ENCODE data around the gene OR6M1. TPM values are rescaled to one million over a fixed set of nuclear protein-coding genes. Genes with fewer than 3 reads are reported as not detected.

OR6M1 gene, protein sequence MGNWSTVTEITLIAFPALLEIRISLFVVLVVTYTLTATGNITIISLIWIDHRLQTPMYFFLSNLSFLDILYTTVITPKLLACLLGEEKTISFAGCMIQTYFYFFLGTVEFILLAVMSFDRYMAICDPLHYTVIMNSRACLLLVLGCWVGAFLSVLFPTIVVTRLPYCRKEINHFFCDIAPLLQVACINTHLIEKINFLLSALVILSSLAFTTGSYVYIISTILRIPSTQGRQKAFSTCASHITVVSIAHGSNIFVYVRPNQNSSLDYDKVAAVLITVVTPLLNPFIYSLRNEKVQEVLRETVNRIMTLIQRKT
- total RNA-seq, result not detected

DNA sequence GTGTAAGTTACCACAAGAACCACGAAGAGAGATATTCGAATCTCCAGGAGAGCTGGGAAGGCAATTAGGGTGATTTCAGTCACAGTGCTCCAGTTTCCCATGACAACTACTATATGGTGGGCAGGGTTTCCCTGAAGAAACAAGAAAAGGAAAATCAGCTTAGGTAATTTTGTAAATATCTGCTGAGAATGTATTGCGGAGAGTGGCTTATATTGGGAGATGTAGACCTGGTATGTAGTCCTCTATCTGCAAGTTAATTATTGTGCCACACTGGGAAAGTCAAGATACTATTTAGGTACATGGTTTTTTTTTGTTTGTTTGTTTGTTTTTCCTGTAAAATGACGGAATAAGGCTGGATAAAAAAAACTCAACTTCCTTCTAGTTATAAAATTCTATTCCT is at the start of gene OR6M1:
OR6M1 (minus strand) TSS at position 101 of the 400 bp plus-strand sequence; CDS start at position 101, 0 bp downstream.

Small RNA genes lying within 50 kb of the gene (small RNA-seq; reads per million reads assigned to genes)
- not detected for gene RNU1-21P (ENCODE audit: low replicate concordance)

Other genes starting within 250 kb of the OR6M1 start
- gene SCN3B, start 151.7 kb downstream of the OR6M1 start, total RNA-seq, result 95.2 TPM
- gene ZNF202, start 64.7 kb downstream of the OR6M1 start, total RNA-seq, result 24.7 TPM
- not detected for gene OR6X1, start 51.8 kb downstream of the OR6M1 start, total RNA-seq
- gene TMEM225, start 79.3 kb upstream of the OR6M1 start, total RNA-seq, result not detected
- gene OR8D4, start 95.8 kb upstream of the OR6M1 start, total RNA-seq, result not detected
- gene OR4D5, start 133.3 kb upstream of the OR6M1 start, total RNA-seq, result not detected
- not detected for gene OR6T1, start 137.5 kb upstream of the OR6M1 start, total RNA-seq
- not detected for gene OR10S1, start 171.4 kb upstream of the OR6M1 start, total RNA-seq
- gene OR10G6, start 188.8 kb upstream of the OR6M1 start, total RNA-seq, result not detected
- not detected for gene OR10G4, start 206.6 kb upstream of the OR6M1 start, total RNA-seq
- not detected for gene OR10G9, start 216.7 kb upstream of the OR6M1 start, total RNA-seq
- not detected for gene OR10G8, start 220.4 kb upstream of the OR6M1 start, total RNA-seq
- not detected for gene OR10G7, start 235.0 kb upstream of the OR6M1 start, total RNA-seq